DMS 273 (cell line): ENCODE data around the gene GALNT2.

Experiments used
- DNase-seq: peaks from one replicate; lab custom pipeline; 2025; ENCODE audit not compliant: unreplicated experiment; lab: John Stamatoyannopoulos, UW

The GALNT2 gene

GRCh38 chr1:230071316-230071715, 4.3 kb downstream of the GALNT2 start:
- DNase-seq, result no peak

- no peak for DNase-seq
These were observed 5.3 kb downstream of the GALNT2 start for GRCh38 chr1:230072296-230072695.

GRCh38 chr1:230072866-230073265, 5.8 kb downstream of the GALNT2 start:
- DNase-seq, result no peak

- DNase-seq, result peak; percentile 14
These were observed 6.5 kb downstream of the GALNT2 start for GRCh38 chr1:230073371-230074035.

GRCh38 chr1:230074270-230074669, 7.2 kb downstream of the GALNT2 start:
- DNase-seq, result no peak

- DNase-seq, result no peak
These were observed 7.7 kb downstream of the GALNT2 start for GRCh38 chr1:230074762-230075161.

- DNase-seq, result no peak
These were observed 9.1 kb downstream of the GALNT2 start for GRCh38 chr1:230076121-230076520.

- no peak for DNase-seq
These were observed 10.0 kb downstream of the GALNT2 start for GRCh38 chr1:230077011-230077410.

- DNase-seq, result no peak
These were observed 10.6 kb downstream of the GALNT2 start for GRCh38 chr1:230077436-230078213.

GRCh38 chr1:230079199-230080024, 12.4 kb downstream of the GALNT2 start:
- no peak for DNase-seq

GRCh38 chr1:230080822-230081221, 13.8 kb downstream of the GALNT2 start:
- no peak for DNase-seq

GRCh38 chr1:230081751-230082150, 14.7 kb downstream of the GALNT2 start:
- no peak for DNase-seq

GRCh38 chr1:230082211-230082610, 15.2 kb downstream of the GALNT2 start:
- DNase-seq, result no peak

GRCh38 chr1:230083053-230083452, 16.0 kb downstream of the GALNT2 start:
- no peak for DNase-seq

GRCh38 chr1:230083746-230084407, 16.8 kb downstream of the GALNT2 start:
- no peak for DNase-seq

- peak; percentile 74 for DNase-seq
These were observed 17.6 kb downstream of the GALNT2 start for GRCh38 chr1:230084408-230085177.

GRCh38 chr1:230085178-230085515, 18.1 kb downstream of the GALNT2 start:
- DNase-seq, result no peak

- no peak for DNase-seq
These were observed 19.1 kb downstream of the GALNT2 start for GRCh38 chr1:230086151-230086550.

- peak; percentile 97 for DNase-seq
These were observed 20.1 kb downstream of the GALNT2 start for GRCh38 chr1:230087028-230087716.

- DNase-seq, result no peak
These were observed 20.7 kb downstream of the GALNT2 start for GRCh38 chr1:230087717-230088105.
